ENCODE data around the gene CAMK2A.

CAMK2A gene

DNA sequence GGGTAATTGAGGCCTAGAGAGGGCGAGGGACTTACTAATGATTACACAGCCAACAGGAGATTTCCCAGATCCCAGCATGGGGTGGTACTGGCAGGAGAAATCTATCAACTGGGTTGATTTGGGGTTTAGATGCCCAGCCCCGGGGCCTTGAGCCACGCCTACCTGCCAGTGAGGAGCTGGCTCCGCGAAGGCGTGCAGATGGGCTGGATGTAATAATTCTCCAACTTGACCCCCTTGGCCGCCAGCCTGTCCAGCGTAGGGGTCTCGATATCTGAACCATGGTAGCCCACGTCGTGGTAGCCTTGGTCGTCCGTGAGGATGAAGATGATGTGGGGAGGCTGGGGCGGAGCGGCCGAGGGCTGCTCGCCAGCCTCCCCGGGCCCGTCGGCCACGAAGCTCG lies 12.3 kb upstream of the CAMK2A start:
- DNase-seq (ENCODE audit: low read depth): no peak
- TF ChIP-seq, protein P1, sequence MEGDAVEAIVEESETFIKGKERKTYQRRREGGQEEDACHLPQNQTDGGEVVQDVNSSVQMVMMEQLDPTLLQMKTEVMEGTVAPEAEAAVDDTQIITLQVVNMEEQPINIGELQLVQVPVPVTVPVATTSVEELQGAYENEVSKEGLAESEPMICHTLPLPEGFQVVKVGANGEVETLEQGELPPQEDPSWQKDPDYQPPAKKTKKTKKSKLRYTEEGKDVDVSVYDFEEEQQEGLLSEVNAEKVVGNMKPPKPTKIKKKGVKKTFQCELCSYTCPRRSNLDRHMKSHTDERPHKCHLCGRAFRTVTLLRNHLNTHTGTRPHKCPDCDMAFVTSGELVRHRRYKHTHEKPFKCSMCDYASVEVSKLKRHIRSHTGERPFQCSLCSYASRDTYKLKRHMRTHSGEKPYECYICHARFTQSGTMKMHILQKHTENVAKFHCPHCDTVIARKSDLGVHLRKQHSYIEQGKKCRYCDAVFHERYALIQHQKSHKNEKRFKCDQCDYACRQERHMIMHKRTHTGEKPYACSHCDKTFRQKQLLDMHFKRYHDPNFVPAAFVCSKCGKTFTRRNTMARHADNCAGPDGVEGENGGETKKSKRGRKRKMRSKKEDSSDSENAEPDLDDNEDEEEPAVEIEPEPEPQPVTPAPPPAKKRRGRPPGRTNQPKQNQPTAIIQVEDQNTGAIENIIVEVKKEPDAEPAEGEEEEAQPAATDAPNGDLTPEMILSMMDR (IDR thresholded peaks at IDR 0.05; ENCODE audit: low read depth, low read length, missing control alignments): no peak
- peak overlapping the region; percentile 37 for H3K4me3 ChIP-seq (ENCODE audit: low read depth, low read length)
- in situ Hi-C loops (cut with HindIII; ENCODE audit: low sequenced_read_pairs): no loop called here

DNA sequence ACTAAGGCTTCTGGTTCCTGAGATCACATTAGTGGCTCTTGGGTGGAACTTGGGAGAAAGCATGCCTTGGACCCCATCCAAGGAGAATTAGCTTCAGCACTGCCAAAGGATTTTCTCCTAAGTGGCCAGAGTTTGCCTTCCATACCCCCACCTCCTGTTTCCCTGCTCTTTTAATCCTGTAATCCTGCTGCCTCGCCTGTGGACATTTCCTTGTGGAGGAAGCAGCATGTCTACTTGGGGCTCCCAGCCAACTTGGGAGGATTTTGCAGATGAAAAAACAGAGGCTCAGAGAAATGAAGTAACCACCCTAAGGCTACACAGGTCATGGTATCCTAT lies 11.6 kb upstream of the CAMK2A start:
- H3K4me3 ChIP-seq (ENCODE audit: low read depth, low read length): no peak overlapping the region
- DNase-seq (ENCODE audit: low read depth): no peak
- in situ Hi-C loops (cut with HindIII; ENCODE audit: low sequenced_read_pairs): no loop called here
- TF ChIP-seq, protein P1 (IDR thresholded peaks at IDR 0.05; ENCODE audit: low read depth, low read length, missing control alignments): no peak

DNA sequence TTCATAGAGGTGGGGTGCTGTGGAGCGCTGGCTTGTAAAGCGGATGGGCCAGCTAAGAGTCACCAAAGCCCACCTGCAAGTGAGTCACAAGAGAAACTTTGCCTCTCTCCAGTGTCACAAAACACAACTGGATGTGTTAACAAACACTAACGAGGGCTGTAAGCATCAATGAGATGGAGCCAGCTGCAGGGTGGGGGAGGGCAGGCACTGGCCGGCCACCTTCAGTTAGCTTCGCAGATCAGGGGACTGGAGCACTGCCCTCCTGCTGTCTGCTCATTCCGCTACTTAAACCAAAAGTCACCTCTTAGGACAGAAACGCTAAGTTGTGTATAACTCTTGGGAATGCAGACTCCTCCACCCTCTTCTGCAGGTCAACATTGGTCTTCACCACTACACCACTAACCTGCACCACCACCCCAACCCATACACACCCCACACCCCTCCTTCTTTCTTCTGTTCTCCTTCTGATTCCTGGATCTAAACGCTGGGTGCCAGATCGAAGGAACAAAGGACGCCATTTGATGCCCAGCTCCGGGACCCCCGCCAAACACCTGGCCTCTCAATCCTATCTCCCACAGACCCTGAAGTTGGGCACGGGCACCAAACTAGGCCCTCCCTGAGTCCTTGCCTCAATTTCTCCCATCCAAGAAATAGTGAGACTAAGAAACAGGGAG lies 11.1 kb upstream of the CAMK2A start:
- H3K4me3 ChIP-seq (ENCODE audit: low read depth, low read length): no peak overlapping the region
- DNase-seq (ENCODE audit: low read depth): no peak
- TF ChIP-seq, protein P1 (IDR thresholded peaks at IDR 0.05; ENCODE audit: low read depth, low read length, missing control alignments): no peak
- in situ Hi-C loops (cut with HindIII; ENCODE audit: low sequenced_read_pairs): no loop called here

DNA sequence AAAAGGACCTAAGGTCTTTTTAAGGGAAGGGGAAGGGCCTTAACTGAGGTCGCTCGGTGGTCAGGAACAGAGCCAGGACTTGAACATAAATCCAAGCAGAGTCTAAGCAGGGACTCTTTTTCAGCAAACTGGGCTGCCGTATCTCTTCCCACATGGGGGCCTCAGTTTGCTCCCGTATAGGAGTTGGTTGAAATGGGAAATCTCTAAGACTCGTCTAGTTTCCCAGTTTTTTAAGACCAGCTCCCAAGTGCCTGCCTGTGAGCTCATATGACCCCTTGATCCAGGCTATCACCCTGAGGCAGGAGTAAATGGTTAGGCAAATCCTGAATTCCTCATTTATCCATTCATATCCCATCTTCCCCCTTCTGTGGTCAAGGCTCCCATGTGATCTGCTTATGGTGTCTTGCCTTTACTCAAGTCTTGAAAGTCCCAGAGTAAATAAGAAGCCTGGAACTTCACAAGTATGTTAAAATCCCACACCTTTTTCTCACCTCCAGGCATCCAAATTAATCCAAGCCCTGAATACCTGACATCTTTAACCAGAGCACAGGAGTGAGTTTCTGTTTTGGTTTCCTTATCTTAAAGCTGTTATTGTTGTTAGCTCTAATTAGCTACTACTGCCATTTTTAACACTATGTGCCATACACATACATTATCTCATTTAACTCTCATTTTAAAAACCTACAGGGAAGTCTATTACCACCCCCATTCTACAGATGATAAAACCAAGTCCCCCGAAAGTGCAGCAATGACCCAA lies 10.2 kb upstream of the CAMK2A start:
- no peak for DNase-seq (ENCODE audit: low read depth)
- in situ Hi-C loops (cut with HindIII; ENCODE audit: low sequenced_read_pairs): no loop called here
- H3K4me3 ChIP-seq (ENCODE audit: low read depth, low read length): no peak overlapping the region
- TF ChIP-seq, protein P1 (IDR thresholded peaks at IDR 0.05; ENCODE audit: low read depth, low read length, missing control alignments): no peak

DNA sequence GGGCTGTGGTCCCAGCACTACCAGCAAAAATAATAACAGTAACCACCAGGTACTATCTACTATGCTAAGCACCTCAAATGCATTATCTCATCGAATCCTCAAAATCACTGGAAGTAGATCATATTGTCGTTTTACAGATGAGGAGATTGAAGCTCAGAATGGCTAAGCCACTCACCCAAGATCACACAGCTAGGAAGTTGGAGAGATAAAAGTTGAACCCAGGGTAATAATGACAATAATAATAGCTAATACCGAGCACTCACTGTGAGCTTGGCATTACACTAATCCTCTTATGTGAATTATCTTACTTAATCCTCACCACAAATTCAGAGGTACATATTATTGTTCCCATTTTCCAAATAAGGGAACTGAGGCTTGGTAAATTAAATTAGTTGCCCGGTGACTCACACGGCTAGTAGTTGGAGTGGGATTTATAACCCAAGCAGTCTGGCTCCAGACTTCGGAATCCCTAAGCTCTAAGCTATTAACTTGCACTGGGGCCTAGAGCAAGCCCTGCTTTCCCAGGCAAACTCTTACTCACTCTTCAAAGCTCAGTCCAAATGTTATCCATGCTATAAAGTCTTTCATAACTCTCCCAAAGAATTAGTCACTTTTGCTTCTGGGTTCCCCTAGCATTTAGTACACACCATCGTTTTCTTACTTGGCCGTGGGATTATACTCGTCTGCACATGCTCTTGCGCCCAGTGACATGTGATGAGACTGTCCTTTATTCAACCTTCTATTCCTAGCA lies 9.3 kb upstream of the CAMK2A start:
- TF ChIP-seq, protein P1 (IDR thresholded peaks at IDR 0.05; ENCODE audit: low read depth, low read length, missing control alignments): no peak
- peak; percentile 37 for DNase-seq (ENCODE audit: low read depth)

DNA sequence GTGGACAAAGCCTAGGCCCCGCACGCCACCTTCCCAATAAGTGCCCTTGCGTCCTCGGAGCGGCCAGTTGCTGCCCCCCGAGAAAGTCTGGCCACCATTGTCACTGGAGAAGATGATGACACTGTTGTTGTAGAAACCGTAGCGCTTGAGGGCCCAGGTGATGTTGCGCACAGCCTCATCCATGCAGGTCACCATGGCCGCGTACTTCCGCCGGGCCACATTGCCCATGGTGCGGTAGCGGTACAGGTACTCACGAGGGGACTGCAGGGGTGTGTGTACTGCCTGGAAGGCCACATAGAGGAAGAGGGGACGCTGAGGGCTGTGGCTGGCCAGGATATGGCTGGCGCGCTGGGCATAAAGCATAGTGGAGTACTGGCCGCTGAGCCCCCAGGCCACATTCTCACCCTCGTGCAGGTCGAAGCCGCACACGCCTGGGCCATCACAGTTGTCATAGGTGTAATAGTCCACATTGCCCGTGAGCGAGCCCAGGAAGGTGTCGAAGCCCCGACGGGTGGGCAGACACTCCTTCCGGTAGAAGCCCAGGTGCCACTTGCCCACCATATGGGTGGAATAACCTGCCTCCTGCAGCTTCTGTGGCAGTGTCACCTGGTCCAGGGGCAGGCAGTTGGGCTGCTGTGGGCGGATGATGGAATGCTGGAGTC lies 8.5 kb upstream of the CAMK2A start:
- H3K4me3 ChIP-seq (ENCODE audit: low read depth, low read length): no peak overlapping the region
- in situ Hi-C loops (cut with HindIII; ENCODE audit: low sequenced_read_pairs): no loop called here
- TF ChIP-seq, protein P1 (IDR thresholded peaks at IDR 0.05; ENCODE audit: low read depth, low read length, missing control alignments): no peak
- no peak for DNase-seq (ENCODE audit: low read depth)

More for the DNA sequence above, 9.3 kb upstream of the CAMK2A start:
- in situ Hi-C loops (cut with HindIII; ENCODE audit: low sequenced_read_pairs): no loop called here
- no peak overlapping the region for H3K4me3 ChIP-seq (ENCODE audit: low read depth, low read length)

All from astrocyte of the cerebellum (primary cell).